Measurements from ENCODE around the gene AP2S1. TPM values are rescaled to one million over a fixed set of nuclear protein-coding genes. Genes with fewer than 3 reads are reported as not detected.
A peak's percentile ranks its signal among the peaks of the same experiment; 100 is the strongest.

AP2S1 gene
- total RNA-seq, 6 experiments from 2014 or later: 416 to 479 (median 463) TPM

DNA sequence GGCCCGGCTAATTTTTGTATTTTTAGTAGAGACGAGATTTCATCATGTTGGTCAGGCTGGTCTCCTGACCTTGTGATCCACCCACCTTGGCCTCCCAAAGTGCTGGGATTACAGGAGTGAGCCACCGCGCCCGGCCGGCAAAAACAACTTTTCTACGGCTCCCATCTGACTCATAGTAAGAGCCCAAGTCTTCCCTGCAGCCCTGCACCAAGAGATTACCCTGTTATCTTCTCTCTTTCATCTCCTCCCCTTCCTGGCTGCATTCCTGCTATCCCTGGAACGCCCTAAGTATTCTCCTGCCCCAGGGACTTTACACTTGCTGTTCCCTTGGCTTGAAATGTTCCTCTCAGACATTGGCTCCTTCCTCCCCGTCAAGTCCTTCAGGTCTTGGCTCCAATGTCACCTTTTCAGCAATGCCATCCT, 6.6 kb downstream of the AP2S1 start:
- peak overlapping the region; percentile 89 for H3K27ac Mint-ChIP-seq
- H3K4me1 Mint-ChIP-seq (ENCODE audit: low read depth): peaks cover 66% of the 10 kb centered on the region
- peaks cover 5% of the 10 kb centered on the region; the same call in 1 of the 2 replicates for H3K27me3 Mint-ChIP-seq (ENCODE audit: insufficient read depth)
- no peak for TF ChIP-seq CTCF (IDR thresholded peaks at IDR 0.05)
- DNase-seq: peak; percentile 76
- H3K9me3 Mint-ChIP-seq: no peaks in the 10 kb centered on the region
- peaks cover 38% of the 10 kb centered on the region for H3K36me3 Mint-ChIP-seq (ENCODE audit: low read depth)
- peak overlapping the region; percentile 73 for H3K4me3 Mint-ChIP-seq

DNA sequence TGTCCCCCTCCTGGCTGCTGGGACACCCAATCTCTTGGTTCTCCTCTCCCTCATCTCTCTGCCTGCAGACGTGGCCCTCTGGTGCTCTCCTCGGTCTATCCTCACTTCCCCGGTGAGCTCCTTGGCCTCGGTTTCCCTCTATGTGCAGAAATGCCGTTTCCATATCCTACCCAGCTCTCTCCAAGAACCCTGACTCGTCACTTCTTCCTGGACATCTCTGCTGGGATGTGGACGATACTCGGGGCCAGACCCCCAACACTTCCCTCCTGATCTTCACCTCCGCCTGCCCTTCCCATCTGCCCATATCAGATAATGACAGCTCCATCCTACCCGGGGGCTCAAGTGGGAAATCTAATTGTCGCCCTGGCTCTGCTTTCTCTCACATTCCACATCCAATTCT, 7.9 kb downstream of the AP2S1 start:
- Mint-ChIP-seq H3K27me3 (ENCODE audit: insufficient read depth) (peaks cover 3% of the 10 kb centered on the region; the same call in 1 of the 2 replicates), H3K4me3 (no peak overlapping the region), H3K9me3 (no peaks in the 10 kb centered on the region), H3K36me3 (ENCODE audit: low read depth) (peaks cover 38% of the 10 kb centered on the region), H3K27ac (peak overlapping the region; percentile 84), H3K4me1 (ENCODE audit: low read depth) (peaks cover 62% of the 10 kb centered on the region)
- no peak for TF ChIP-seq CTCF (IDR thresholded peaks at IDR 0.05)
- no peak for DNase-seq

DNA sequence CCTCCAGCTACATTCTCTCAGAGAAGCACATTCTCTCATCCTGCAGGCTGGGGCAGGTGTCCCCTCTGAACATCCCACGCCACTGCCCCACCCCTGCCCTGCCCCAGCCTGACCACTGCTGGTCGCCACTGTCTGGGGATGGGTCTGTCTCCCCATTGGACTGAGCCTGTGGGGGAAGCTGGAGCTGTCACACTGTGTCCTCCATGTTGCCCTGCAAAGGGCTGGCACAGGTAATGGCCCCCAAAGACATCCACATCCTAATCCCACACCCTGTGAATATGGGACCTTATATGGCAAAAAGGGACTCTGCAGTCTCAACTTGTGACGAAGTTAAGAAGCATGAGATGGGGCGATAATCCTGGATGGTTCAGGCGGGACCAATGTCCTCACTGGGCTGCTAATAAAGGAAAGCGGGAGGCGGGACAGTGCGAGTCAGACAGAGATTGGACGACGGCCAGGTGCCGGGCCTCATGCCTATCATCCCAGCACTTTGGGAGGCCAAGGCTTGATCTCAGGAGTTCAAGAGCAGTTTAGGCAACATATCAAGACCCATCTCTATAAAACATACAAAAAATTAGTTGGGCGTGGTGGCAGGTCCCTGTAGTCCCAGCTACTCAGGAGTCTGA, 9.1 kb downstream of the AP2S1 start:
- H3K27ac Mint-ChIP-seq: peak overlapping the region; percentile 84
- peak; percentile 84 for DNase-seq
- peaks cover 35% of the 10 kb centered on the region for H3K36me3 Mint-ChIP-seq (ENCODE audit: low read depth)
- no peaks in the 10 kb centered on the region for H3K9me3 Mint-ChIP-seq
- peak overlapping the region; percentile 48; the same call in 1 of the 2 replicates for H3K4me3 Mint-ChIP-seq
- peaks cover 55% of the 10 kb centered on the region for H3K4me1 Mint-ChIP-seq (ENCODE audit: low read depth)
- peaks cover 3% of the 10 kb centered on the region for H3K27me3 Mint-ChIP-seq (ENCODE audit: insufficient read depth)
- no peak for TF ChIP-seq CTCF (IDR thresholded peaks at IDR 0.05)

GRCh38 chr19:46840498-46840942, 10.1 kb downstream of the AP2S1 start:
- Mint-ChIP-seq H3K4me1 (ENCODE audit: low read depth) (peaks cover 51% of the 10 kb centered on the region), H3K27me3 (ENCODE audit: insufficient read depth) (peaks cover 1% of the 10 kb centered on the region), H3K9me3 (no peaks in the 10 kb centered on the region), H3K4me3 (peak overlapping the region; percentile 7; the same call in 1 of the 2 replicates), H3K27ac (peak overlapping the region; percentile 82), H3K36me3 (ENCODE audit: low read depth) (peaks cover 36% of the 10 kb centered on the region)
- peak; percentile 95 for TF ChIP-seq CTCF (IDR thresholded peaks at IDR 0.05)
- DNase-seq: no peak

DNA sequence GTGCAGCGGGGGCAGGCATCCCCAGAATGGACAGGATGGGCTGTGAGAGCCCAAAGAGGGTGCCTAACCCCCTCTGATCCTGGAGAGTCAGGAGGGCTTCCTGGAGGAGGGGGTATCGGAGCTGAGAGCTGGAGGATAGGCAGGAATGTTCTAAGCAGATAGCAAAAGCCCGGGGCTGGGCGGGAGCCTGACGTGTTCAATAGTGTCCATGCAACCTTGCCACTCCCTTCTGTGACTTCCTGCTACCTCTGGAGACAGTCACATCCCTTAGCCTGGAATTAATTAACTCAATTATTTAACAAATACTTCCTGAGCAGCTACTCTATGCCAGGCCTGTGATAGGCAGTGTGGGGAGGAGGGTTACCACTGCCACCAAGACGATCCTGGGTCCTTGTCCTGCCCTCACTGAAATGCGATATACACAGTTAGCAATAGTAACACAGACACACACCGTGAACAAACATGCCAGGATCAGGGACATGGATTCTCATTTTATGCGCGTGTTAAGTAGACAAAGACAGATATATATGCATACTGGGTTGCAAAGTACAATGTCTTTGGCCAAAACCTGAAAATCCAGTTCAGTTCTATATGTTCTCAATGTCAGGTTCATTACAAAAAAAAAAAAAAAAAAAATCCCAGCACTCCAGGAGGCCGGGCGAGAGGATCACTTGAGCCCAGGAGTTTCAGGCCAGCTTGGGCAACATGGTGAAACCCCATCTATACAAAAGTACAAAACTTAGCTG, 10.7 kb downstream of the AP2S1 start:
- Mint-ChIP-seq H3K27me3 (ENCODE audit: insufficient read depth) (peaks cover 3% of the 10 kb centered on the region), H3K9me3 (no peaks in the 10 kb centered on the region), H3K27ac (peak overlapping the region; percentile 82), H3K36me3 (ENCODE audit: low read depth) (peaks cover 41% of the 10 kb centered on the region), H3K4me3 (peak overlapping the region; percentile 37; the same call in 1 of the 2 replicates), H3K4me1 (ENCODE audit: low read depth) (peaks cover 49% of the 10 kb centered on the region)
- no peak for TF ChIP-seq CTCF (IDR thresholded peaks at IDR 0.05)
- DNase-seq: no peak

Measured in HFFc6 (cell line).